HCT116 (cell line): ENCODE measurements around the gene COL28A1. TPM values are rescaled to one million over a fixed set of nuclear protein-coding genes. Genes with fewer than 3 reads are reported as not detected.

Source experiments
- ATAC-seq: fragments of 200-7000 bp; cut with Tn5 transposase; 2 replicates; pipeline ENCODE4 v1.9.1; 2020; ENCODE audit warnings: mild to moderate bottlenecking, moderate library complexity
- BruUV-seq: library from RNA; stranded (reverse); fragments of 400-500 nt; replicated peaks from 2 replicates; lab custom pipeline; 2021; lab: Mats Ljungman, UMichigan
- CTCF ChIA-PET: fragments of 300-600 bp; sonication (Branson Sonifier 250); formaldehyde crosslinking; loops from one replicate; lab custom pipeline; 2021; ENCODE audit warnings: antibody characterized with exemption; lab: Charles Lee
- POLR2A ChIA-PET: fragments of 300-600, 350-600 bp; sonication (Branson Sonifier 250); formaldehyde crosslinking; loops from one replicate; lab custom pipeline; 2021; ENCODE audit warnings: antibody characterized with exemption; lab: Charles Lee
- RAD21 ChIA-PET, 2 experiments: fragments of 300-600 bp; sonication (Branson Sonifier 250); formaldehyde crosslinking; loops; one replicate each; lab custom pipeline; 2023; ENCODE audit warnings: low total read pairs in 2 of 2; ENCODE audit not compliant: uncharacterized antibody in 2 of 2, unreplicated experiment in 2 of 2, low non-redundant PET in 1 of 2; lab: Charles Lee
- DNase-seq: peaks from one replicate; pipeline ENCODE4 v3.0.0-alpha.2; 2010; ENCODE audit warnings: low read depth, low spot score
- H2AFZ ChIP-seq: fragments of 200-600 bp; shearing (Covaris generic), sonication (generic); 2 replicates; pipeline ENCODE4 v1.6.1; 2017; ENCODE audit warnings: low read depth, mixed run types, mixed read lengths, antibody characterized with exemption, low read length; ENCODE audit not compliant: poor library complexity, severe bottlenecking
- H3K27ac ChIP-seq: 2 replicates; pipeline ENCODE4 v1.5.1; 2012; ENCODE audit warnings: low read depth, low read length
- H3K27me3 ChIP-seq: fragments of 200-600 bp; sonication (generic); 2 replicates; pipeline ENCODE4 v1.6.1; 2016; ENCODE audit warnings: mixed run types, low read length, mixed read lengths; ENCODE audit not compliant: insufficient read depth
- H3K36me3 ChIP-seq, 2 experiments: fragments of 200-500 bp in 1 of 2; fragments of 200-600 bp in 1 of 2; sonication (Bioruptor generic) in 1 of 2; sonication (generic) in 1 of 2; 2 replicates each; pipeline versions ENCODE4 v1.5.1 to v1.6.1; 2014 to 2016; ENCODE audit warnings: low read length in 2 of 2, inconsistent platforms in 1 of 2, mixed read lengths in 1 of 2, mixed run types in 1 of 2; ENCODE audit not compliant: insufficient read depth in 2 of 2, control insufficient read depth in 1 of 2
- H3K4me1 ChIP-seq, 2 experiments: fragments of 200-600 bp in 1 of 2; sonication (generic) in 1 of 2; 2 replicates each; pipeline versions ENCODE4 v1.5.1 to v1.6.1; 2012 to 2017; ENCODE audit warnings: low read length in 2 of 2, inconsistent platforms in 1 of 2, mild to moderate bottlenecking in 1 of 2, mixed read lengths in 1 of 2, mixed run types in 1 of 2, moderate library complexity in 1 of 2; ENCODE audit not compliant: insufficient read depth in 2 of 2, control insufficient read depth in 1 of 2
- H3K4me2 ChIP-seq: fragments of 200-600 bp; sonication (generic); 2 replicates; pipeline ENCODE4 v1.6.1; 2017; ENCODE audit warnings: mixed run types, low read length, mixed read lengths
- H3K4me3 ChIP-seq, 2 experiments: fragments of 200-600 bp in 1 of 2; sonication (generic) in 1 of 2; replicated peaks in 1 of 2; 2 replicates each; pipeline ENCODE4 v1.5.1; 2011 to 2016; ENCODE audit warnings: low read length in 2 of 2, control low read depth in 1 of 2, low read depth in 1 of 2, mild to moderate bottlenecking in 1 of 2, mixed read lengths in 1 of 2, mixed run types in 1 of 2
- H3K79me2 ChIP-seq: fragments of 200-600 bp; sonication (generic); 2 replicates; pipeline ENCODE4 v1.6.1; 2017; ENCODE audit warnings: mild to moderate bottlenecking, mixed run types, low read length, moderate library complexity, mixed read lengths; ENCODE audit not compliant: insufficient read depth
- H3K9ac ChIP-seq: fragments of 200-600 bp; sonication (generic); 2 replicates; pipeline ENCODE4 v1.6.1; 2016; ENCODE audit warnings: low read length, mixed read lengths
- H3K9me2 ChIP-seq: fragments of 200-600 bp; sonication (generic), shearing (Covaris generic); 2 replicates; pipeline ENCODE4 v1.6.1; 2017; ENCODE audit warnings: mixed run types, mild to moderate bottlenecking, moderate library complexity; ENCODE audit not compliant: insufficient read depth
- H3K9me3 ChIP-seq, 2 experiments: fragments of 200-500 bp in 1 of 2; fragments of 200-600 bp in 1 of 2; sonication (Bioruptor generic) in 1 of 2; sonication (generic) in 1 of 2; 2 replicates each; pipeline ENCODE4 v1.6.1; 2014 to 2017; ENCODE audit warnings: low read length in 2 of 2, mixed read lengths in 2 of 2, inconsistent platforms in 1 of 2, low read depth in 1 of 2, mild to moderate bottlenecking in 1 of 2, mixed run types in 1 of 2, moderate library complexity in 1 of 2; ENCODE audit not compliant: control insufficient read depth in 1 of 2, insufficient read depth in 1 of 2
- H4K20me1 ChIP-seq: fragments of 200-600 bp; sonication (generic), shearing (Covaris generic); 2 replicates; pipeline ENCODE4 v1.6.1; 2017; ENCODE audit warnings: mixed run types, mild to moderate bottlenecking, moderate library complexity; ENCODE audit not compliant: insufficient read depth
- CEBPB ChIP-seq: IDR thresholded peaks from 2 replicates; pipeline ENCODE4 v1.6.1; 2012; ENCODE audit warnings: low read depth
- CTCF ChIP-seq, 3 experiments: fragments of 200-600 bp in 1 of 3; sonication (generic) in 1 of 3; IDR thresholded peaks in 2 of 3; conservative IDR thresholded peaks in 1 of 3; 2 replicates each; pipeline ENCODE4 v1.5.1; 2012 to 2017; ENCODE audit warnings: low read depth in 2 of 3, low read length in 2 of 3, antibody characterized with exemption in 1 of 3, borderline replicate concordance in 1 of 3, control low read depth in 1 of 3, mild to moderate bottlenecking in 1 of 3, mixed read lengths in 1 of 3, mixed run types in 1 of 3, moderate library complexity in 1 of 3; ENCODE audit not compliant: insufficient read depth in 1 of 3
- EGR1 ChIP-seq: IDR thresholded peaks from 2 replicates; pipeline ENCODE4 v1.6.1; 2012; ENCODE audit warnings: low read depth
- EZH2 ChIP-seq: fragments of 200-600 bp; sonication (generic); IDR thresholded peaks from 2 replicates; pipeline ENCODE4 v1.6.1; 2017; ENCODE audit warnings: antibody characterized with exemption, mixed run types
- JUND ChIP-seq: IDR thresholded peaks from 2 replicates; pipeline ENCODE4 v1.6.1; 2012
- POLR2A ChIP-seq: IDR thresholded peaks from 2 replicates; pipeline ENCODE4 v1.7.0; 2011; ENCODE audit warnings: borderline replicate concordance; ENCODE audit not compliant: insufficient read depth, insufficient read length; ENCODE audit errors: extremely low read depth
- POLR2AphosphoS5 ChIP-seq: IDR thresholded peaks from 2 replicates; pipeline ENCODE4 v1.6.1; 2011; ENCODE audit warnings: mild to moderate bottlenecking, low read depth, low read length, moderate library complexity
- RAD21 ChIP-seq: IDR thresholded peaks from 2 replicates; pipeline ENCODE4 v1.6.1; 2012; ENCODE audit warnings: low read depth, mild to moderate bottlenecking
- REST ChIP-seq: IDR thresholded peaks from 2 replicates; pipeline ENCODE4 v1.6.1; 2012; ENCODE audit warnings: low read depth
- SP1 ChIP-seq: IDR thresholded peaks from 2 replicates; pipeline ENCODE4 v1.6.1; 2012; ENCODE audit warnings: low read depth
- TCF7L2 ChIP-seq: IDR thresholded peaks from 2 replicates; pipeline ENCODE4 v1.7.0; 2011; ENCODE audit warnings: borderline replicate concordance, inconsistent platforms; ENCODE audit not compliant: insufficient read depth, insufficient read length; ENCODE audit errors: extremely low read depth
- YY1 ChIP-seq: IDR thresholded peaks from 2 replicates; pipeline ENCODE4 v1.6.1; 2011; ENCODE audit warnings: low read length, low read depth, moderate library complexity, mild to moderate bottlenecking; ENCODE audit not compliant: insufficient replicate concordance; ENCODE audit errors: extremely low read depth
- ZFX ChIP-seq: fragments of 450-650 bp; IDR thresholded peaks from 2 replicates; pipeline ENCODE4 v1.6.1; 2017
- intact Hi-C: fragments of 100-400 bp; cut with micrococcal nuclease; formaldehyde crosslinking; loops from 2 replicates; pipeline ENCODE4 v1.10.0; 2022
- total RNA-seq: library from RNA; stranded (reverse); gene quantifications from one replicate; pipeline ENCODE4 v1.2.1, GENCODE V29; 2021; ENCODE audit not compliant: unreplicated experiment
- TF ChIP-seq, protein P1 (sequence below): IDR thresholded peaks from 2 replicates; pipeline ENCODE4 v1.6.1; 2012

The COL28A1 gene
- total RNA-seq, 1 experiment from 2014 or later: 0.12 TPM

DNA sequence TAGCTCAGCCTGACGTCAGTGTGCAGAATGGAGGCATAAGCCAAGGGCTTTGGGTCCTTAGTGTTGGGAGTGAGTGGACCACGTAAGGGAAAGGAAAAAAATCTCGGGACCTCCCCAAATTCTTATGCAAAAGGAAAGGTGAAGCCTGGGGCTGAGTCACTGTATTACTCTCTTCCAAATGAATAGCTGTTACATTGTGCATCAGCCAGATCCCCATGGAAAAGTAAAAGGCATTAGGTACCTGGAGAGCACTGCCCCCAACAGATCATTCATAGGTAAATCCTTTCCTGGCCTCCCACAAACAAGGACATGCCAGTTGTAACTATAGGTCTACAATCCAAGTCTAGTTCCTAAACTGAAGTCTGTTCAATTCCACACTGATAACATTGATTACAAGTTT lies 182.8 kb downstream of the COL28A1 start:
- intact Hi-C loops: loop anchor here (5.0 kb wide), 2 partner anchors 171 to 251 kb away; partner anchors contain the start of gene C1GALT1
- H3K9me3 ChIP-seq: no peaks in the 10 kb centered on the region
- H4K20me1 ChIP-seq: no peaks in the 10 kb centered on the region
- H3K9ac ChIP-seq: no peak overlapping the region
- ChIA-PET CTCF (interaction anchor here (0.8 to 1.0 kb wide), 2 partner anchors 245 to 249 kb away, joined by 3 to 6 read pairs; no protein-coding TSS in a partner anchor), RAD21 (interaction anchor here in 1 of 2 experiments (0.6 kb wide), 1 partner anchor 250 kb away, joined by 3 read pairs; no protein-coding TSS in a partner anchor), POLR2A (no interaction called here)
- DNase-seq (no peak), ATAC-seq (peak; percentile 70)
- H3K9me2 ChIP-seq: no peaks in the 10 kb centered on the region
- no peaks in the 10 kb centered on the region for H3K79me2 ChIP-seq
- no peaks in the 10 kb centered on the region for H3K36me3 ChIP-seq
- H2AFZ ChIP-seq: no peak overlapping the region
- H3K4me2 ChIP-seq: no peak overlapping the region
- no peaks in the 10 kb centered on the region for H3K27me3 ChIP-seq
- H3K27ac ChIP-seq: no peak overlapping the region
- BruUV-seq: no TSS peak
- H3K4me1 ChIP-seq: peaks cover 7 to 13% of the 10 kb centered on the region in 2 experiments
- TF ChIP-seq POLR2AphosphoS5 (no peak), RAD21 (peak; percentile 60), EZH2 (no peak), CTCF (IDR thresholded peaks at IDR 0.05 in 2 of 3, conservative IDR thresholded peaks at IDR 0.05 in 1 of 3; ENCODE audit: borderline replicate concordance in 1 of 3, insufficient read depth in 1 of 3, low read depth in 2 of 3, low read length in 2 of 3) (peak in 2 of 3 experiments; percentile 20 to 24; a peak in 2 of 6 replicates)
- H3K4me3 ChIP-seq: no peak overlapping the region

DNA sequence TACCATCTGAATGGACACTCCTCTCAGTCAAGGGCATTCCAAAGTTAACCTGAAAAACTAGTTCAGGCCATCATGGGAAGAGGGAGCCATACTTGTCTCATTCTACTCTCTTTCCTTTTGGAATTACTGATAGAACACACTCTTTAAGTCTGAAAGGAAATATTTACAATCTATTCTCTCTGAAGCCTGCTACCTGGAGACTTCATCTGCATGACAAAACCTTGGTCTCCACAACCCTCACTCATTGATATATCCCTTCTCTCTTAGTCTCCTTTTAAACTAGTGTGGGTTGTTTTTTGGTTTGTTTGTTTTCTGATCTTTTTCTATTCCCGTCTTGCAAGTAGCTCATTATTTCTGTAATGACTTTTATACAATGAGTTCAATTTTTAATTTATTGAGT lies 183.8 kb downstream of the COL28A1 start:
- CTCF ChIA-PET: no interaction called here
- H4K20me1 ChIP-seq: no peaks in the 10 kb centered on the region
- no peak for ATAC-seq
- TF ChIP-seq POLR2A (no peak), RAD21 (no peak), TCF7L2 (no peak), YY1 (no peak), CEBPB (no peak), ZFX (no peak), JUND (no peak), SP1 (no peak), REST (no peak), EZH2 (no peak), EGR1 (no peak)
- TF ChIP-seq, protein P1, sequence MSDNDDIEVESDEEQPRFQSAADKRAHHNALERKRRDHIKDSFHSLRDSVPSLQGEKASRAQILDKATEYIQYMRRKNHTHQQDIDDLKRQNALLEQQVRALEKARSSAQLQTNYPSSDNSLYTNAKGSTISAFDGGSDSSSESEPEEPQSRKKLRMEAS: no peak

More for the DNA sequence above, 183.8 kb downstream of the COL28A1 start:
- Histone ChIP-seq H3K27me3 (no peaks in the 10 kb centered on the region), H3K4me2 (no peak overlapping the region), H3K4me1 (peaks cover 7 to 13% of the 10 kb centered on the region in 2 experiments), H3K9me2 (no peaks in the 10 kb centered on the region), H2AFZ (no peak overlapping the region), H3K27ac (no peak overlapping the region), H3K79me2 (no peaks in the 10 kb centered on the region), H3K9ac (no peak overlapping the region), H3K36me3 (no peaks in the 10 kb centered on the region), H3K9me3 (no peaks in the 10 kb centered on the region), H3K4me3 (no peak overlapping the region)
- intact Hi-C loops: loop anchor here (5.0 kb wide), 2 partner anchors 170 to 250 kb away; partner anchors contain the start of gene C1GALT1
- DNase-seq: no peak
- ChIA-PET RAD21 (no interaction called here), POLR2A (no interaction called here)
- no TSS peak for BruUV-seq
